Esophagus muscularis mucosa (tissue), 4 donors: Measurements from ENCODE around the gene GPR18. TPM values are rescaled to one million over a fixed set of nuclear protein-coding genes. Genes with fewer than 3 reads are reported as not detected.

ENCODE experiments used
- DNase-seq: peaks from one replicate; pipeline ENCODE4 v3.0.0-alpha.2; 2017; ENCODE audit errors: extremely low spot score
- H3K27ac ChIP-seq, 4 donors: fragments of 200-600 bp; sonication (generic); replicated peaks in 1 of 4; 1 replicate in 3 of 4; 2 replicates in 1 of 4; pipeline ENCODE4 v1.5.1; 2016 to 2019; ENCODE audit warnings: mild to moderate bottlenecking in 1 of 4
- H3K27me3 ChIP-seq, 4 donors: fragments of 200-600 bp; sonication (generic); one replicate each; pipeline versions ENCODE4 v1.5.1 to v1.6.0; 2016 to 2019
- H3K36me3 ChIP-seq, 4 donors: fragments of 200-600 bp; sonication (generic); one replicate each; pipeline ENCODE4 v1.5.1; 2016 to 2019
- H3K4me1 ChIP-seq, 4 donors: fragments of 200-600 bp; sonication (generic); one replicate each; pipeline ENCODE4 v1.5.1; 2016 to 2019
- H3K4me3 ChIP-seq, 4 donors: fragments of 200-600 bp; sonication (generic); 1 replicate in 2 of 4; 2 replicates in 2 of 4; pipeline ENCODE4 v1.5.1; 2016 to 2019; ENCODE audit warnings: mild to moderate bottlenecking in 4 of 4, moderate library complexity in 1 of 4
- H3K9me3 ChIP-seq, 4 donors: fragments of 200-600 bp; sonication (generic); 1 replicate in 3 of 4; 2 replicates in 1 of 4; pipeline ENCODE4 v1.5.1; 2016 to 2019
- CTCF ChIP-seq, 3 experiments: fragments of 200-600 bp in 2 of 3; fragments of 450-650 bp in 1 of 3; sonication (generic) in 2 of 3; IDR thresholded peaks; one replicate each; pipeline ENCODE4 v1.5.1; 2017 to 2019; ENCODE audit warnings: antibody characterized with exemption in 3 of 3, mild to moderate bottlenecking in 2 of 3, moderate library complexity in 1 of 3
- EP300 ChIP-seq: sonication (generic); formaldehyde crosslinking; IDR thresholded peaks from one replicate; pipeline ENCODE4 v1.6.1; 2017; ENCODE audit warnings: antibody characterized with exemption
- POLR2A ChIP-seq: fragments of 450-650 bp; IDR thresholded peaks from one replicate; pipeline ENCODE4 v1.6.1; 2017; ENCODE audit warnings: antibody characterized with exemption, moderate library complexity, mild to moderate bottlenecking, low read depth
- POLR2AphosphoS5 ChIP-seq, 2 donors: sonication (generic); formaldehyde crosslinking; IDR thresholded peaks; one replicate each; pipeline ENCODE4 v1.6.1; 2017; ENCODE audit warnings: antibody characterized with exemption in 2 of 2
- WGBS: methylation state at CpG from one replicate; pipeline ENCODE4 v1.1.5; 2018; 5-methylcytosine and 5-hydroxymethylcytosine counted together
- intact Hi-C: fragments of 100-400 bp; cut with DNase I; formaldehyde crosslinking; loops from one replicate; pipeline ENCODE4 v1.15.1; 2023
- total RNA-seq, 4 donors: library from RNA; depleted of rRNA; stranded (reverse); fragments of >200 nt; gene quantifications; one replicate each; pipeline versions ENCODE4 v1.1.0 to v1.2.1, GENCODE V29; 2016

GPR18 gene
- total RNA-seq, 4 donors from 2014 or later, result not detected

- Histone ChIP-seq H3K27ac (no peak overlapping the region), H3K4me3 (no peak overlapping the region), H3K36me3 (peaks cover 0 to 16% (median 3%) of the 10 kb centered on the region in 4 donors), H3K9me3 (no peaks in the 10 kb centered on the region), H3K4me1 (peaks cover 3 to 42% (median 34%) of the 10 kb centered on the region in 4 donors), H3K27me3 (no peaks in the 10 kb centered on the region)
- 65% methylated on average over 2 of the region's 2 CpGs for WGBS
- TF ChIP-seq CTCF (IDR thresholded peaks at IDR 0.05) (no peak), EP300 (no peak), POLR2A (no peak), POLR2AphosphoS5 (IDR thresholded peaks at IDR 0.05) (no peak)
- intact Hi-C loops, result no loop called here
- no peak for DNase-seq
These were observed 35.0 kb upstream of the GPR18 start for GRCh38 chr13:99293178-99293577.

GRCh38 chr13:99290894-99291293 lies 32.7 kb upstream of the GPR18 start:
- Histone ChIP-seq H3K9me3 (no peaks in the 10 kb centered on the region), H3K27me3 (no peaks in the 10 kb centered on the region), H3K27ac (no peak overlapping the region), H3K4me1 (peaks cover 16 to 36% (median 32%) of the 10 kb centered on the region in 4 donors), H3K36me3 (peaks cover 0 to 16% (median 3%) of the 10 kb centered on the region in 4 donors), H3K4me3 (no peak overlapping the region)
- DNase-seq, result no peak
- TF ChIP-seq CTCF (IDR thresholded peaks at IDR 0.05) (no peak), POLR2A (no peak), POLR2AphosphoS5 (IDR thresholded peaks at IDR 0.05) (no peak), EP300 (no peak)
- 90% methylated on average over 3 of the region's 3 CpGs for WGBS
- intact Hi-C loops, result no loop called here

GRCh38 chr13:99289674-99290337 lies 31.6 kb upstream of the GPR18 start:
- TF ChIP-seq CTCF (IDR thresholded peaks at IDR 0.05), result no peak
- no peak for TF ChIP-seq POLR2A
- no peak for TF ChIP-seq EP300
- TF ChIP-seq POLR2AphosphoS5 (IDR thresholded peaks at IDR 0.05), result no peak
- Histone ChIP-seq H3K36me3 (peaks cover 0 to 5% (median under 1%) of the 10 kb centered on the region in 4 donors), H3K9me3 (no peaks in the 10 kb centered on the region), H3K4me1 (peaks cover 22 to 36% (median 33%) of the 10 kb centered on the region in 4 donors), H3K27ac (peak overlapping the region in 1 of 4 donors; percentile 3), H3K27me3 (no peaks in the 10 kb centered on the region), H3K4me3 (no peak overlapping the region)
- DNase-seq, result no peak
- WGBS, result 80% methylated on average over 7 of the region's 7 CpGs
- intact Hi-C loops, result no loop called here

- Histone ChIP-seq H3K27me3 (no peaks in the 10 kb centered on the region), H3K4me1 (peaks cover 22 to 41% (median 37%) of the 10 kb centered on the region in 4 donors), H3K36me3 (peaks cover 0 to 4% (median 0%) of the 10 kb centered on the region in 4 donors), H3K4me3 (no peak overlapping the region), H3K9me3 (no peaks in the 10 kb centered on the region), H3K27ac (peak overlapping the region in 1 of 4 donors; percentile 3)
- no peak for DNase-seq
- intact Hi-C loops, result no loop called here
- TF ChIP-seq EP300, result no peak
- TF ChIP-seq POLR2A, result no peak
- no peak for TF ChIP-seq POLR2AphosphoS5 (IDR thresholded peaks at IDR 0.05)
- TF ChIP-seq CTCF (IDR thresholded peaks at IDR 0.05), result no peak
- 66% methylated on average over 2 of the region's 2 CpGs for WGBS
These were observed 31.1 kb upstream of the GPR18 start for GRCh38 chr13:99289271-99289670.

GRCh38 chr13:99288089-99288488 lies 29.9 kb upstream of the GPR18 start:
- H3K4me3 ChIP-seq, result no peak overlapping the region

More at GRCh38 chr13:99288089-99288488, 29.9 kb upstream of the GPR18 start:
- no peak for DNase-seq
- Histone ChIP-seq H3K27me3 (no peaks in the 10 kb centered on the region), H3K9me3 (no peaks in the 10 kb centered on the region), H3K4me1 (peaks cover 25 to 49% (median 46%) of the 10 kb centered on the region in 4 donors), H3K27ac (peak overlapping the region in 1 of 4 donors; percentile 10), H3K36me3 (no peaks in the 10 kb centered on the region)
- WGBS, result 62% methylated on average over 2 of the region's 2 CpGs
- intact Hi-C loops, result no loop called here
- TF ChIP-seq POLR2AphosphoS5 (IDR thresholded peaks at IDR 0.05), result no peak
- TF ChIP-seq POLR2A, result no peak
- TF ChIP-seq CTCF (IDR thresholded peaks at IDR 0.05), result no peak
- no peak for TF ChIP-seq EP300
